GM18909 (cell line): Measurements from ENCODE around the gene NAA16.
"Not testable (repeated sequence)": the region's sequence is repeated elsewhere in the genome, so short reads cannot be mapped to it uniquely, and the experiment has no call there.

Experiments
- ATAC-seq: cut with Tn5 transposase; IDR thresholded peaks from one replicate; pipeline ENCODE4 v1.9.1; 2021; ENCODE audit warnings: mild to moderate bottlenecking; ENCODE audit not compliant: unreplicated experiment, poor library complexity

Gene NAA16

GRCh38 chr13:41310963-41311405 lies at the start of gene NAA16:
Gene NAA16 (plus strand): TSS chr13:41311267. CDS start chr13:41311529, 262 bp downstream.
- ATAC-seq: peak; percentile 78

GRCh38 chr13:41263261-41263971 lies 47.7 kb upstream of the NAA16 start, which contains the start of gene MTRF1:
Gene MTRF1 (minus strand): TSS chr13:41263576. CDS start chr13:41260907, 2,669 bp downstream.
- peak; percentile 93 for ATAC-seq

GRCh38 chr13:41267106-41267505 lies 44.0 kb upstream of the NAA16 start:
- no peak for ATAC-seq

DNA sequence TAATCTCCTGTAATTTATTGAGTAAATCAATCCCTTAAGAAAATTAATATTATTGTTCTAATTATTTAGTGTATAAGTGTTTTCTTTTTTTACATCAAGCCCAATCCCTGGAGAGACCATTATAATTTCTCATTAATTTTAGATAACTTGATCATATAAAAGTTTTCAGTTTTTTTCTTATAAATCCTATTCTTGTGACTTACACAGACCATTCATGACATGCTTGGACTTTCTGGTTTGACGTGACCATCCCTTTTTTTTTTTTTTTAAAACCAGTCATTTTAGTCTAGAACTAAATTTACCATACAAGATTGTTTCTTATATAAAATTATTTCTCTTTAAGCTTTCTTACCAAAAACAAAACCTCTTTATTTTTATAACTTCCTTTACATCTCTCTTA lies 42.3 kb upstream of the NAA16 start:
- no peak for ATAC-seq

DNA sequence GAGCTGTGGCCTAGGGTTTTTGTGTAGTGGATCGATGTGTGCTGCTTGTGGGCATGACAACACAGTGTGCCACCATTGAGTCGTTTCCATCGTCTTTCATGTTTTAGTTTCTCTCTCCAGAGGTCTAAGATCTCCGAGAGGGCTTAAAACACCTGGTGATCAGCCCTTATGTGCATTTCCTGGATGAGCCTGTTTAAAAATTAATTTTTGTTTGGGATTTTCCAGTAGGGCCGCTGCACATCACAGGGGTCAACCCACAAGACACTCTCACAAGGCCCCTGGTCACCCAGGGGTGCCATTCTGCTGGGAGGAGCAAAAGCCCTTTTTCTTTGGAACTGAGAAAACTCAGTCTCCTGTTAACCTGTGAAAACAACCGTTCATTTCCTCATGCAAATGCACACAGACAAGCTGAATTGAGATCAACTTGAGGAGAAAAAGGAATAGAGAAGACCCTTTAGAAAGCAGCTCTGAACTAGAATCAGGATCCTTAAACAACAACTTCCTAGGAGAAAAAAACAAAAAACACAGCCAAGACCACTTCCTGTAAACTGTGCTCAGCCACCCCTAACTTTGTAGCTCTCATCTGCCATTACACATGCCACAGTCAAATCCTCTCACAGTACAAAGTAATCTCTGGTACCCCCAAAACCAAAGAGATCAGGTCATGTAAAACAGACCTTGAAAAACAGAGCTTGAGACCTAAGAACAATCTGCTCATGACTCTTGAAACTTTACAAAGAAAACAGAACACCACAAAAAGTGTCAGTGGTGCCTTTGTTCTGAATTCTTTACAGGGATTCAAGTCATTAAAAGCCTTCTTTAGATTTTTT lies 39.4 kb upstream of the NAA16 start:
- no peak for ATAC-seq

GRCh38 chr13:41273831-41274441 lies 37.1 kb upstream of the NAA16 start:
- no peak for ATAC-seq

DNA sequence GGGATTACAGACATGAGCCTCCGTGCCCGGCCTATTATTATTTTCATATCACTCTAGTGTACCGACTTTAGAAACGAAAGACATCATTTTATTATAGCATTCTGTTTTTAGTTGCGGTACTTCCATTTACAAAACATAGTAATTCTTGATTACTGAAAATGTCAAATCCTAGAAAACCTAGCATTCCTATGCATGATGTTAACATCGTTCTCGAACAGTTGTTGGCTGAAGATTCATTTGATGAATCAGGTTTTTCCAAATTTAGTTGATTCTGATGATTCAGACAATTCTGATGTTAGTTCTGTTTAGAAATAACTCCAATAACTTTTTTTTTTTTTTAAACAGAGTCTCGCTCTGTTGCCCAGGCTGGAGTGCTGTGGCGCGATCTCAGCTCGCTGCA lies 36.2 kb upstream of the NAA16 start:
- no peak for ATAC-seq

DNA sequence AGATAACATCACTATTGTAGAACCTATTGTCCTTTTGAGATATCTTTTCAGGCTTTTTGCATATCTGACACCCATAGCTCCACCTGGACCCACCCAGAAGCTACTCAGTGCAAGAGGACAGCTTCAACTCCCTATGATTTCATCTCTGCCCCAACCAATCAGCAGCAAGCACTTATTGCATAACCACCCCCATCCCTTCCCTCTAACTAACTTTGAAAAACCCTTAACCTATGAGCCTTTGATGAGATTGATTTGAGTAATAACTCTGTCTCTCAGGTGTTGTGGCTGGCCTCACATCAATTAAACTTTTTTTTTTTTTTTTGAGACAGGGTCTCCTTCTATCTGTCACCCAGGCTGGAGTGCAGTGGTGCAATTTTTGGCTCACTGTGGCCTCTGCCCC lies 34.2 kb upstream of the NAA16 start:
- ATAC-seq: no peak

DNA sequence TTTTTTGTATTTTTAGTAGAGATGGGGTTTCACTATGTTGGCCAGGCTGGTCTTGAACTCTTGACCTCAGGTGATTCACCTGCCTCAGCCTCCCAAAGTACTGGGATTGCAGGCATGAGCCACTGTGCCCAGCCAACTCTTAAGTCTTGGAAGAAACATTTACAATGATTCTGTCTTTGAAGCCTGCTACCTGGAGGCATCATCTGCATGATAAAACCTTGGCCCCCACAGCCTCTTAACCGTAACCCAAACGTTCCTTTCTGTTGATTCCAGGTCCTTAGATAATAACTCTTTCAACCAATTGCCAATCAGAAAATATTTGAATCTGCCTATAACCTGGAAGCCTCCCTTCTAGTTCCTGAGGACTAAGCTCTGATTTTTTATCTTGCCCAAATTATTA lies 31.9 kb upstream of the NAA16 start:
- not testable (repeated sequence) for ATAC-seq

DNA sequence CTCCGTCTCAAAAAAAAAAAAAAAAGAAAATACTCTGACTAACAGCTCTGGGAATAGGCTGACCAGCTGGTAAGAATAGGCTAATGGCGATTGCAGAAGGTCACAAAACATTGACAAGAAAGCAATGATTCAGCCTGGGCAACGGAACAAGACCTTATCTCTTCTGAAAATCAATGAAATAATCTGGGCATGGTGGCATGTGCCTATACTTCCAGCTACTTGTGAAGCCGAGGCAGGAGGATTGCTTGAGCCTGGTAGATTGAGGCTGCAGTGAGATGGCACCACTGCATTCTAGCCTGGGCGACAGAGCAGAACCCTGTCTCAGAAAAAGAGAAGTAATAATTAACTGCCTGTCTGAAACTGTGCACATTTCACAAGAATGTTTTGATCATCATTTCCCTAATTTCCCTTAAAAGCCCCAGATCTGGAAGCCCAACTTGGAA lies 28.9 kb upstream of the NAA16 start:
- ATAC-seq: peak; percentile 59

DNA sequence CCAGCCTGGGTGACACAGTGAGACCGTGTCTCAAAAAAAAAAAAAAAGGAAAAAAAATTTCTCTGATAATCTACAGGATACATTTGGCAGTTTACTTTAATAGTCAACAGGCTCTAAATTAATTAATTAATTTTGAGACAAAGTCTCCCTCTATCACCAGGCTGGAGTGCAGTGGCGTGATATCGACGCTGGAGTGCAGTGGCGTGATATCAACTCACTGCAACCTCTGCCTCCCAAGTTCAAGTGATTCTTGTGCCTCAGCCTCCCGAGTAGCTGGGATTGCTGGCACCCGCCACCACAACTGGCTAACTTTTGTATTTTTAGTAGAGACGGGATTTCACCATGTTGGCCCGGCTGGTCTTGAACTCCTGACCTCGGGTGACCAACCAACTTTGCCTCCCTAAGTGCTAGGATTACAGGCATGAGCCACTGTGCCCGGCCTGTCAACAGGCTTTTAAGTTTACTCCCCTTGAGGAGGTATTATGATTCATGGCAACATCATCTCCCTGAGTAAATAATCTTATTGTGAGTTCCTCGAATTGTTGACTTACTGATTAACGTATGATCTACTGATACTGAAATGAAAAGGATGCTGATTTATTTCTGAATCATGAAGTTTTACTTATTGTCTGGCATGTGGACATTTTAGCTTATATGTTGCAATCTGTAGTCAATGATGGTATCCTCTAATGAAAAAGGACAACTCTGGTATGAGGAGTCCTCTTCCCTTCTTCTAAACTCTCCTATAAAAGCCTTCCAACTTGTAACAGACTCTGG lies 26.4 kb upstream of the NAA16 start:
- ATAC-seq: no peak

GRCh38 chr13:41286370-41286769 lies 24.7 kb upstream of the NAA16 start:
- ATAC-seq: no peak

DNA sequence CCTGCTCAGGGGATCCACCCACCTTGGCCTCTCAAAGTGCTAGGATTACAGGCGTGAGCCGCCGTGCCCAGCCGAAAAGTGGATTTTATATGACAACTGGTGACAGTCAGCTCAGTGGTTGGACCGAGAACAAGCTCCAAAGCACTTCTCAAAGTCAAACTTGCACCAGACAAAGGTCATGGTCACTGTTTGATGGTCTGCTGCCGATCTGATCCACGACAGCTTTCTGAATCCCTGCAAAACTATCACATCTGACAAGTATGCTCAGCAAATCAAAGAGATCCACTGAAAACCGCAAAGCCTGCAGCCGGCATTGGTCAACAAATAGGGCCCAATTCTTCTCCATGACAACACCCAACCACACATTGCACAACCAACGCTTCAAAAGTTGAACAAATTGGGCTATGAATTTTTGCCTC lies 21.6 kb upstream of the NAA16 start:
- ATAC-seq: no peak

GRCh38 chr13:41291246-41291645 lies 19.8 kb upstream of the NAA16 start:
- no peak for ATAC-seq

GRCh38 chr13:41293272-41293671 lies 17.8 kb upstream of the NAA16 start:
- ATAC-seq: no peak

DNA sequence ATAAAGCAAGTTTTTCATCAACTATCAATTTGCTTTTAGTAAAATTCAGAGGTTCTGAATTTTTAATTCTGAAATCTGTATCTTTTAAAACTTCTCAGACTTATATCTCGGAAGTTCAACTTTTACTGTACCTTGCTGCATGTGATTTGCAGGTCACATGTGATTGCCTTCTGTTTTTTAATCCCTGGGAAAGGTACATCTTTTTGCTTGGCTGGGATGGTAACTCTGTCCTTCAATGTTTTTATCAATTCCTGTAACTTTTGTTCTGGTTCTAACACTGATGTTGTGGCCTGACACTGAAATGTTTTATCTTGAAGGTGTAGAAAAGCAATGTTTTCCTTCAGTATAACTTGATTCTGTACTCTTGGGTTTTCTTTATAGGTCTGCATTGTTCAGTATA lies 16.2 kb upstream of the NAA16 start:
- no peak for ATAC-seq

DNA sequence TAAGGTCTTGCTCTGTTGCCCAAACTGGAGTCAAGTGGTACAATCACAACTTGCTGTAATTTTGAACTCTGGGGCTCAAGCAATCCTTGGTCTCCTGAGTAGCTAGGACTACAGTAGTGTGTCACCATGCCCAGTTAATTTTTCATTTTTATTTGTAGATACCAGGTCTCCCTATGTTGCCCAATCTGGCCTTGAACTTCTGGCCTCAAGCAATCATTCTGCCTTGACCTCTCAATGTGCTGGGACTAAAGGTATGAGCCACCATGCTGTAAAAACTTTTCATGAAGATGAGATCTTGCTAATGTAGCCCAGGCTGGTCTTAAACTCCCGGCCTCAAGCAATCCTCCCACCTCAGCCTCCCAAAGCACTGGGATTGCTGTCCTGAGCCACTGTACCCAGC lies 15.1 kb upstream of the NAA16 start:
- no peak for ATAC-seq

- ATAC-seq: no peak
Measured at GRCh38 chr13:41296879-41297646, 14.0 kb upstream of the NAA16 start.

- ATAC-seq: peak; percentile 59
Measured at GRCh38 chr13:41299316-41300094, 11.6 kb upstream of the NAA16 start.
